ENCODE results near the gene IL15RA. TPM values are rescaled to one million over a fixed set of nuclear protein-coding genes. Genes with fewer than 3 reads are reported as not detected.

The IL15RA gene
- total and polyA plus RNA-seq, 2 of the 8 experiments (the other 6 are each of a cell fraction or from before 2014, with no cell fraction given), result 1.3 to 1.4 TPM

- TF ChIP-seq CHD7 (IDR thresholded peaks at IDR 0.05; ENCODE audit: insufficient replicate concordance, low read length), result no peak
- no peak for TF ChIP-seq EP300 (IDR thresholded peaks at IDR 0.05; ENCODE audit: borderline replicate concordance in 1 of 2, low read depth in 2 of 2, low read length in 2 of 2)
These were observed 19.3 kb downstream of the IL15RA start (continued) for GRCh38 chr10:5958077-5958476.
